Measurements from ENCODE around the gene C3orf62.

- TF ChIP-seq CTCF (IDR thresholded peaks at IDR 0.05) (no peak), POLR2A (IDR thresholded peaks at IDR 0.05) (no peak)
Observed at GRCh38 chr3:49248840-49249227, 28.2 kb downstream of the C3orf62 start.

All from testis (tissue), 2 donors.